Measurements from ENCODE around the gene SLK.

SLK gene

DNA sequence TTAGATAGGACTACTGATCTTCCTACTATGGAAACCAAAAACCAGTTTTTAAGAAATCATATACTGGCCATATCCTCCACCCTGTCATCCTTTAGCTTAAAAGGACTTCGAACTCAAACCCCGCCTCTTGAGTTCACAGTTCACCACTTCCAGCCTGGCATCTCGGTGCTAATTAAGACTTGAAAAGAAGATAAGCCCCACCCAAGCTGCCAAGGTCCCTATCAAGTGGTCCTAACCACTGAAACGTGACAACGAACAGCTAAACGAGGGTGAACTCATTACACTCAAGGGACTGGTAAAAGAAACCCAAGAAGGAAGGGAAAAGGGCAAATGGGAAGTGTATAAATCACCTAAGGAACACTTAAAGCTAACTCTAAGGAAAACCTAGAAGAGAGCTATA is 102.7 kb downstream of the SLK start:
- H3K4me3 ChIP-seq (ENCODE audit: control insufficient read depth in 1 of 7, extremely low read depth in 1 of 7, insufficient read depth in 4 of 7, low read depth in 2 of 7, low read length in 6 of 7), result no peak overlapping the region
- H3K27ac ChIP-seq (ENCODE audit: insufficient read depth in 1 of 2, low read depth in 1 of 2, low read length in 2 of 2, poor library complexity in 1 of 2, severe bottlenecking in 2 of 2), result no peak overlapping the region
- POLR2A ChIA-PET, result no interaction called here
- H3K36me3 ChIP-seq (ENCODE audit: control insufficient read depth in 4 of 4, insufficient read depth in 4 of 4, low read length in 3 of 4), result no peaks in the 10 kb centered on the region
- CTCF ChIA-PET, result no interaction called here
- no peak for DNase-seq
- H3K4me1 ChIP-seq (ENCODE audit: control extremely low read depth in 1 of 4, control insufficient read depth in 4 of 4, insufficient read depth in 4 of 4, low read length in 3 of 4), result no peaks in the 10 kb centered on the region
- WGBS (ENCODE audit: insufficient coverage), result 92% methylated on average over 4 of the region's 6 CpGs
- H3K9me3 ChIP-seq (ENCODE audit: control extremely low read depth in 1 of 5, control insufficient read depth in 4 of 5, insufficient read depth in 2 of 5, low read depth in 1 of 5, low read length in 4 of 5), result no peaks in the 10 kb centered on the region
- H3K27me3 ChIP-seq (replicated peaks in 2 of 5; ENCODE audit: control insufficient read depth in 4 of 5, insufficient read depth in 5 of 5, low read length in 4 of 5), result peaks cover 0 to under 1% (median 0%) of the 10 kb centered on the region in 5 experiments

DNA sequence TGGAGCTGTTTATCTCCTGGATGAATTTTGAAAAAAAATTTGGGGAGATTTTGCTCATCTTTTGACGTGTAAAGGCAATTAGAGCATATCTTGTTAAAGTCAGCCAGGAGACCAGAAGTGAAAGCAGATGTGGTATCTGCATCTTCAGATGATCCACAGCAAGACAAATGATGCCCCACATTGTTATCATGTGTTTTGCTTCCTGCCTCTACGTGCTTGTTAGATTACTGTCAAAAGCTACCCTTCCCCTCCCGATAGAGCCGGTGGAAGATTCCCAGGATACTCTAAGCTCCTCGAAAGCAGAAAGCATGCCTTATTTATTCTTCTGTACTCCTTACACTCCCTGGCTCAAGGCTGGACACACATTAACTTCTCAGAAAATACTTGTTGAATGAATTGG is 105.8 kb downstream of the SLK start:
- ChIA-PET POLR2A (no interaction called here), CTCF (interaction anchor here (0.9 to 1.8 kb wide), 3 partner anchors 13 to 54 kb away, joined by 3 to 5 read pairs (median 3); no protein-coding TSS in a partner anchor)
- Histone ChIP-seq H3K27ac (ENCODE audit: insufficient read depth in 1 of 2, low read depth in 1 of 2, low read length in 2 of 2, poor library complexity in 1 of 2, severe bottlenecking in 2 of 2) (no peak overlapping the region), H3K36me3 (ENCODE audit: control insufficient read depth in 4 of 4, insufficient read depth in 4 of 4, low read length in 3 of 4) (no peaks in the 10 kb centered on the region), H3K4me1 (ENCODE audit: control extremely low read depth in 1 of 4, control insufficient read depth in 4 of 4, insufficient read depth in 4 of 4, low read length in 3 of 4) (no peaks in the 10 kb centered on the region), H3K27me3 (replicated peaks in 2 of 5; ENCODE audit: control insufficient read depth in 4 of 5, insufficient read depth in 5 of 5, low read length in 4 of 5) (peaks cover 0 to 4% (median 0%) of the 10 kb centered on the region in 5 experiments), H3K4me3 (ENCODE audit: control insufficient read depth in 1 of 7, extremely low read depth in 1 of 7, insufficient read depth in 4 of 7, low read depth in 2 of 7, low read length in 6 of 7) (no peak overlapping the region), H3K9me3 (ENCODE audit: control extremely low read depth in 1 of 5, control insufficient read depth in 4 of 5, insufficient read depth in 2 of 5, low read depth in 1 of 5, low read length in 4 of 5) (no peaks in the 10 kb centered on the region)
- no peak for DNase-seq
- WGBS (ENCODE audit: insufficient coverage), result 92% methylated on average over 4 of the region's 5 CpGs

DNA sequence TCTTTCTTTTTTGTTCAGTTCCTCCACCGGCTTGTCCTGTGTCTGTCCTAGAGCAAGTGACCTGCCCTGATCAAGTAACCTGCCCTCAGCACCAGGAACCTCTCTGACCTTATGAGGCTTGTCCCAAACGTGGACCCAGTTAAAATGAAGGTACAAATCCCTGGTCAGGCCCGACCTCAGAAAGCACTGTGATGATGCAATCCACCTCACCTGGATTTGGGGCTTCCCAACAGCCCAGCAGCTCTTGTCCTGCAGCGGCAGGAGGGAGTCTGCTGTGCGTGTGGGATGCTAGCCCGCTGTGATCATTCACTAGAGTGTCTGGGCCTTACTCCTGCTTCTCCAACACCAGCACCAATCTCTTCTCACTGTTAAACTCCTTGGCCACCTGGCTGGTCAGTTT is 107.6 kb downstream of the SLK start:
- peaks cover 0 to 4% (median 0%) of the 10 kb centered on the region in 5 experiments for H3K27me3 ChIP-seq (replicated peaks in 2 of 5; ENCODE audit: control insufficient read depth in 4 of 5, insufficient read depth in 5 of 5, low read length in 4 of 5)
- POLR2A ChIA-PET, result no interaction called here
- no peaks in the 10 kb centered on the region for H3K4me1 ChIP-seq (ENCODE audit: control extremely low read depth in 1 of 4, control insufficient read depth in 4 of 4, insufficient read depth in 4 of 4, low read length in 3 of 4)
- CTCF ChIA-PET, result no interaction called here
- no peak overlapping the region for H3K4me3 ChIP-seq (ENCODE audit: control insufficient read depth in 1 of 7, extremely low read depth in 1 of 7, insufficient read depth in 4 of 7, low read depth in 2 of 7, low read length in 6 of 7)
- 88% methylated on average over 6 of the region's 6 CpGs for WGBS (ENCODE audit: insufficient coverage)
- H3K27ac ChIP-seq (ENCODE audit: insufficient read depth in 1 of 2, low read depth in 1 of 2, low read length in 2 of 2, poor library complexity in 1 of 2, severe bottlenecking in 2 of 2), result no peak overlapping the region
- no peaks in the 10 kb centered on the region for H3K9me3 ChIP-seq (ENCODE audit: control extremely low read depth in 1 of 5, control insufficient read depth in 4 of 5, insufficient read depth in 2 of 5, low read depth in 1 of 5, low read length in 4 of 5)
- DNase-seq, result no peak
- no peaks in the 10 kb centered on the region for H3K36me3 ChIP-seq (ENCODE audit: control insufficient read depth in 4 of 4, insufficient read depth in 4 of 4, low read length in 3 of 4)

DNA sequence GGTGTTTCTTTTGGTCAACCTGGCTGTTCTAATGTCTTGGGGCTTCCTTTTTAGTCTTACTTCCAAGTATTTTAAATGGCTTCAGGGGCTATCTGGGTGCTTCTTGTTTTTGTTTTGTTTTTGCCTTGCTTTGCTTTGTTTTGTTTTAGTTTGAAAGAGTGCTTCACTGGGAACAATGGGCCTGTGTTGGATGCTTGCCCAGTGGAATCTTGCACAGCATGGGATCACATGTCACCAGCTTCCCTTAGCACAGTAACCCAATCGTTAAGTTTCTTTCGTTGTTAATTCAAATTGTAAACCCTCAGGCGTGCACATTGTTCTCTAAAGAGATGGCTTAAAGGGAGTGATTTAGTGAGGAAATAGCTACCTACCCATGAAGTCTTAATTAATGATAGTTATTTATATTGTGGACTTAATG is 109.8 kb downstream of the SLK start:
- DNase-seq, result no peak
- no peak overlapping the region for H3K27ac ChIP-seq (ENCODE audit: insufficient read depth in 1 of 2, low read depth in 1 of 2, low read length in 2 of 2, poor library complexity in 1 of 2, severe bottlenecking in 2 of 2)
- no peak overlapping the region for H3K4me3 ChIP-seq (ENCODE audit: control insufficient read depth in 1 of 7, extremely low read depth in 1 of 7, insufficient read depth in 4 of 7, low read depth in 2 of 7, low read length in 6 of 7)
- no peaks in the 10 kb centered on the region for H3K4me1 ChIP-seq (ENCODE audit: control extremely low read depth in 1 of 4, control insufficient read depth in 4 of 4, insufficient read depth in 4 of 4, low read length in 3 of 4)
- no peaks in the 10 kb centered on the region for H3K36me3 ChIP-seq (ENCODE audit: control insufficient read depth in 4 of 4, insufficient read depth in 4 of 4, low read length in 3 of 4)
- H3K9me3 ChIP-seq (ENCODE audit: control extremely low read depth in 1 of 5, control insufficient read depth in 4 of 5, insufficient read depth in 2 of 5, low read depth in 1 of 5, low read length in 4 of 5), result no peaks in the 10 kb centered on the region
- ChIA-PET POLR2A (no interaction called here), CTCF (interaction anchor here (0.6 kb wide), 1 partner anchor 180 kb away, joined by 3 read pairs; no protein-coding TSS in a partner anchor)
- peaks cover 0 to 4% (median 0%) of the 10 kb centered on the region in 5 experiments for H3K27me3 ChIP-seq (replicated peaks in 2 of 5; ENCODE audit: control insufficient read depth in 4 of 5, insufficient read depth in 5 of 5, low read length in 4 of 5)
- WGBS (ENCODE audit: insufficient coverage), result 67% methylated on average over 1 of the region's 3 CpGs

DNA sequence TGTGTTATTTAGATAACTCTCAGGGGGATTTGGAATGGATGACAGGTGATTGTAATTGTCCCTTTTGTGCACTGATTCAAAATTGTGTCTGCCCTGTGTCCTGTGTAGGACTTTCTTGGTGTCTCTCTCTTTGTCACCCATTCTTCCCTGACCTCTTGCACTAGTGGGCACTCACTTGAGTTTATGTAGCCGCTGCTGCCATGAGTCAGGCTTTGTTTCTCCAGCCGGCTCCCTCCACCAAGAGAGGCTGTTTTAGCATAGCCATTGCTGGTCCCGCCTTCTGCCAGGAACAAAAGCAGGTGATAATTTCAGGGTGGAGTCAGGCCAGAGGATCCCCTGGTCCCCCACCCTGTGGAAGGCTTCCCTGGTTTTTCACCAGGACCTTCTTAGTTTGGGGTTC is 110.3 kb downstream of the SLK start:
- H3K27me3 ChIP-seq (replicated peaks in 2 of 5; ENCODE audit: control insufficient read depth in 4 of 5, insufficient read depth in 5 of 5, low read length in 4 of 5), result peaks cover 0 to 4% (median 0%) of the 10 kb centered on the region in 5 experiments
- no peak overlapping the region for H3K27ac ChIP-seq (ENCODE audit: insufficient read depth in 1 of 2, low read depth in 1 of 2, low read length in 2 of 2, poor library complexity in 1 of 2, severe bottlenecking in 2 of 2)
- ChIA-PET POLR2A (no interaction called here), CTCF (interaction anchor here (1.3 to 1.5 kb wide), 2 partner anchors 47 to 189 kb away, joined by 3 to 4 read pairs; no protein-coding TSS in a partner anchor)
- no peak for DNase-seq
- H3K9me3 ChIP-seq (ENCODE audit: control extremely low read depth in 1 of 5, control insufficient read depth in 4 of 5, insufficient read depth in 2 of 5, low read depth in 1 of 5, low read length in 4 of 5), result no peaks in the 10 kb centered on the region
- WGBS (ENCODE audit: insufficient coverage), result 97% methylated on average over 3 of the region's 3 CpGs
- H3K36me3 ChIP-seq (ENCODE audit: control insufficient read depth in 4 of 4, insufficient read depth in 4 of 4, low read length in 3 of 4), result no peaks in the 10 kb centered on the region
- H3K4me1 ChIP-seq (ENCODE audit: control extremely low read depth in 1 of 4, control insufficient read depth in 4 of 4, insufficient read depth in 4 of 4, low read length in 3 of 4), result no peaks in the 10 kb centered on the region
- H3K4me3 ChIP-seq (ENCODE audit: control insufficient read depth in 1 of 7, extremely low read depth in 1 of 7, insufficient read depth in 4 of 7, low read depth in 2 of 7, low read length in 6 of 7), result no peak overlapping the region

DNA sequence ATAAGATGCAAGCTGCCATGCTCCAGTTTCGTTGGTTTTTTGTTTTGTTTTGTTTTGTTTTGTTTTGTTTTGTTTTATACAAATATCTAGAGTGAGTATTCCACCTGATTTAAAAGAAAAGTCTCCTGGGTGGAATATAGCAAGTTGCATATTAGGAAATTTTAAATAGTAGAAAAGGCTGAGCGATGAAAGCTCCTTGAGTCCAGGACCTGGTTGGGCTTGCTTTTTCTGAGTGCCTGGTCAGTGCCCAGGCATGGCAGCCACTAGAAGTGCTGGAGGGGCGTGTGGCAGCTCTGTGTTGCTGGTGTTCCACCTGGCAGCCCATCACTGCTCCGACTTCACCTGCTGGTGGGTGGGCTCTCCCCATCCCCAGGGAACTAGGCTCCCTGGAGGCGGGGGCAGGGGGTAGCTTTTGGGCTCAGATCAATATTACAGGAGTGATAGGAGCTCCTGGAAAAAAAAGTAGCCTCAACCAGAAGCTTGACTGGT is 110.8 kb downstream of the SLK start:
- ChIA-PET CTCF (interaction anchor here (0.9 to 1.5 kb wide), 5 partner anchors 11 to 190 kb away, joined by 3 to 4 read pairs (median 3); partner anchors contain the start of gene SFR1), POLR2A (no interaction called here)
- H3K36me3 ChIP-seq (ENCODE audit: control insufficient read depth in 4 of 4, insufficient read depth in 4 of 4, low read length in 3 of 4), result no peaks in the 10 kb centered on the region
- 100% methylated on average over 3 of the region's 5 CpGs for WGBS (ENCODE audit: insufficient coverage)
- H3K4me3 ChIP-seq (ENCODE audit: control insufficient read depth in 1 of 7, extremely low read depth in 1 of 7, insufficient read depth in 4 of 7, low read depth in 2 of 7, low read length in 6 of 7), result no peak overlapping the region
- DNase-seq, result no peak
- no peaks in the 10 kb centered on the region for H3K4me1 ChIP-seq (ENCODE audit: control extremely low read depth in 1 of 4, control insufficient read depth in 4 of 4, insufficient read depth in 4 of 4, low read length in 3 of 4)
- no peak overlapping the region for H3K27ac ChIP-seq (ENCODE audit: insufficient read depth in 1 of 2, low read depth in 1 of 2, low read length in 2 of 2, poor library complexity in 1 of 2, severe bottlenecking in 2 of 2)
- no peaks in the 10 kb centered on the region for H3K9me3 ChIP-seq (ENCODE audit: control extremely low read depth in 1 of 5, control insufficient read depth in 4 of 5, insufficient read depth in 2 of 5, low read depth in 1 of 5, low read length in 4 of 5)
- H3K27me3 ChIP-seq (replicated peaks in 2 of 5; ENCODE audit: control insufficient read depth in 4 of 5, insufficient read depth in 5 of 5, low read length in 4 of 5), result peaks cover 0 to 4% (median 0%) of the 10 kb centered on the region in 5 experiments
